Uterus (tissue), 2 donors: ENCODE results near the gene RNASEL.
A peak's percentile ranks its signal among the peaks of the same experiment; 100 is the strongest.

Experiments
- CTCF ChIP-seq, 4 experiments: fragments of 200-600 bp in 2 of 4; fragments of 450-650 bp in 2 of 4; sonication (generic) in 2 of 4; IDR thresholded peaks; one replicate each; pipeline ENCODE4 v1.5.1; 2016 to 2019; ENCODE audit warnings: antibody characterized with exemption in 4 of 4, mild to moderate bottlenecking in 2 of 4, moderate library complexity in 1 of 4
- POLR2A ChIP-seq, 2 donors: fragments of 450-650 bp; IDR thresholded peaks; one replicate each; pipeline ENCODE4 v1.6.1; 2016; ENCODE audit warnings: antibody characterized with exemption in 2 of 2, mild to moderate bottlenecking in 1 of 2, moderate library complexity in 1 of 2

GRCh38 chr1:182604175-182605164, 15.4 kb upstream of the RNASEL start, which contains the start of gene RGS16:
- TF ChIP-seq CTCF (IDR thresholded peaks at IDR 0.05) (peak in 1 of 4 experiments; percentile 2), POLR2A (IDR thresholded peaks at IDR 0.05) (peak; percentile 74 to 84)
